ENCODE data around the gene ACCSL. TPM values are rescaled to one million over a fixed set of nuclear protein-coding genes. Genes with fewer than 3 reads are reported as not detected.

ACCSL gene
- total RNA-seq, 2 donors from 2014 or later, result not detected

DNA sequence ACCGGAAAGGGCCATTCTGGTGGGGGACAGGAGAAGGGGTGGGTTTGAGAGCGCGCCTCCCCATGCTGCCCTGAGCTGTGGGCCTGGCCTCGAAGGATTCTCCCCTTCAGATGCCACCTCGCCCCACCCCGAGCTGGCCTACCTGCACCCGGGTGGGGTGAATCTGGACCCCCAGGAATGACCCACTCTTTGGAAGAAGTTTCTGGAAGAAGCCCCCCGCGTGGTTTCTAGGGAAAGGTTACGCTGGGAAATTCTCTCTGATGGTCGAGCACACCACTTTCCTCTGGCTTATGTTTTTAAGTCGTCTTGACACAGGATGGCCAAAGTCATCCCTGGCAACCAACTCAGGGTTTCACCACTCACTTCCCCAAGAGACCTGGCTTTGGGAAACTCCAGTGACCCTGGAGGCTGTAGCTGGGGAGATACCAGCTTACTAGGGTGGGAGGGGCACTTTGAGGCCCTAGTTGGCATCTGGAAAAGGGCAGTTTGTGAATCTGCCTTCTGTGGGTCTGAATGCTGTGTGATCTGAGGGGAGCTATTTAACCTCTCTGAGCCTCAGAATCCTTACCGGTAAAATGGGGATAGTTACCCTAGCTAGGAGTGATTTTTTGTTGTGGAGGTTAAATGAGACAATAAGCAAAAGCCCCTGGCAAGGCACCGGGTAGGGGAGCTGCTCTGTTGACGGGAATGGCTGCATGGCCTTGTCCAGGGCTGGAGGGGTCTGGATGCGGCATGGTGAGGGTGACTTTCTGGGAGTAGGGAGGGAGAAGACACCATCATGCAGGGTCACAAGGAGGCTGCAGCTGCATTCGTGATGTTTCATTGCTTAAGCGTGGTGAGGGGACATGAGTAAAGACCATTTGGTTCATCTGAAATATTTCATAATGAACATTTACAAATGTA, 45.3 kb upstream of the ACCSL start:
- no peaks in the 10 kb centered on the region for H3K9me3 ChIP-seq (ENCODE audit: control insufficient read depth, low read length)
- H3K9me3 Mint-ChIP-seq, result no peaks in the 10 kb centered on the region
- H3K27me3 ChIP-seq (ENCODE audit: control insufficient read depth, insufficient read depth, low read length, poor library complexity, severe bottlenecking), result no peaks in the 10 kb centered on the region
- H3K4me3 ChIP-seq (ENCODE audit: low read length), result no peak overlapping the region
- DNase-seq, result no peak
- H3K4me1 ChIP-seq (ENCODE audit: control insufficient read depth, insufficient read depth, low read length), result peaks cover 4% of the 10 kb centered on the region
- H3K27ac ChIP-seq (ENCODE audit: low read depth, low read length), result no peak overlapping the region
- no peaks in the 10 kb centered on the region for H3K27me3 Mint-ChIP-seq (ENCODE audit: insufficient read depth)
- TF ChIP-seq, protein P1, sequence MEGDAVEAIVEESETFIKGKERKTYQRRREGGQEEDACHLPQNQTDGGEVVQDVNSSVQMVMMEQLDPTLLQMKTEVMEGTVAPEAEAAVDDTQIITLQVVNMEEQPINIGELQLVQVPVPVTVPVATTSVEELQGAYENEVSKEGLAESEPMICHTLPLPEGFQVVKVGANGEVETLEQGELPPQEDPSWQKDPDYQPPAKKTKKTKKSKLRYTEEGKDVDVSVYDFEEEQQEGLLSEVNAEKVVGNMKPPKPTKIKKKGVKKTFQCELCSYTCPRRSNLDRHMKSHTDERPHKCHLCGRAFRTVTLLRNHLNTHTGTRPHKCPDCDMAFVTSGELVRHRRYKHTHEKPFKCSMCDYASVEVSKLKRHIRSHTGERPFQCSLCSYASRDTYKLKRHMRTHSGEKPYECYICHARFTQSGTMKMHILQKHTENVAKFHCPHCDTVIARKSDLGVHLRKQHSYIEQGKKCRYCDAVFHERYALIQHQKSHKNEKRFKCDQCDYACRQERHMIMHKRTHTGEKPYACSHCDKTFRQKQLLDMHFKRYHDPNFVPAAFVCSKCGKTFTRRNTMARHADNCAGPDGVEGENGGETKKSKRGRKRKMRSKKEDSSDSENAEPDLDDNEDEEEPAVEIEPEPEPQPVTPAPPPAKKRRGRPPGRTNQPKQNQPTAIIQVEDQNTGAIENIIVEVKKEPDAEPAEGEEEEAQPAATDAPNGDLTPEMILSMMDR (conservative IDR thresholded peaks at IDR 0.05), result no peak
- no peaks in the 10 kb centered on the region for H3K36me3 ChIP-seq (ENCODE audit: control insufficient read depth, insufficient read depth, low read length)
- no peak overlapping the region for H3K27ac Mint-ChIP-seq
- no peak overlapping the region for H3K4me3 Mint-ChIP-seq
- H3K4me1 Mint-ChIP-seq, result peaks cover 7% of the 10 kb centered on the region
- WGBS, 2 experiments (ENCODE audit: insufficient coverage in 1 of 2, insufficient read length in 1 of 2), result 83% methylated on average over 12 to 16 of the region's 18 CpGs
- H3K9ac ChIP-seq (ENCODE audit: extremely low read depth, low read length, poor library complexity, severe bottlenecking), result no peak overlapping the region
- no peaks in the 10 kb centered on the region for H3K36me3 Mint-ChIP-seq (ENCODE audit: low read depth)

DNA sequence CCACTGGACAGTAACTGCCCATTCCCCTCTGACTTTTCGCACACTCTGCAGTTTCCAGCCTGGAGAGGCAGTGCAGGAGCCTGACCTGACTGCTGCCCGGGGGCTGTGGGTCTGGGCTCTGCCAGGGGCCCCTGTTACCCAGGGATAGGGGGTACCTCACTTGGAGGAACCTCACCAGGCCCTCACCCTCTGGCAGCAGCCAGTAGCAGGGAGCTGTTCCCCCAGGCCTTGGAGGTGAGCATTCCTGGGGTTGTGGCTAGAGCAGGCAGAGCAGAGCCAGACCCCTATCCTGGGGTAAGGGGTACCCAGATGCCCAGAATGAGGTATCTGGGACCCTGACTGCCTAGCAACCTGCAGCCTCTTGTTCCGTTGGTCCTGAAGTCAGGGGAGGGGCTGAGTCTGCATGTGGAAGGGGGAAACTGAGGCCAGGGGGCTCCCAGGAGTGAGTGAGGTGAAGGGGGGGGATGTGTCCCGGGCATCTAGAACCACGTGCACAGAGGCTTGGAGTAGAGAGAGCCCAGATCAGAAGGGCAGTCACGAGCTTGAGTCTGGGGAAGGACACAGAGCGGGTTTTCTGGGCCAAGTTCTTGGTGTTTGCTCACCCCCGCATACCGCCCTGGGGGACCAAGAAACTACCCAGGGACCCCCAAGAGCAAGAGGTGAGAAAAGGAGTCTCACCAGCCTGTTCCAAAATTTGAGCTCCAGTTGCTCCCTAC, 43.9 kb upstream of the ACCSL start:
- Histone ChIP-seq H3K27ac (ENCODE audit: low read depth, low read length) (no peak overlapping the region), H3K36me3 (ENCODE audit: control insufficient read depth, insufficient read depth, low read length) (no peaks in the 10 kb centered on the region), H3K27me3 (ENCODE audit: control insufficient read depth, insufficient read depth, low read length, poor library complexity, severe bottlenecking) (no peaks in the 10 kb centered on the region), H3K4me1 (ENCODE audit: control insufficient read depth, insufficient read depth, low read length) (peaks cover 4% of the 10 kb centered on the region), H3K9me3 (ENCODE audit: control insufficient read depth, low read length) (no peaks in the 10 kb centered on the region), H3K9ac (ENCODE audit: extremely low read depth, low read length, poor library complexity, severe bottlenecking) (no peak overlapping the region), H3K4me3 (ENCODE audit: low read length) (no peak overlapping the region)
- 89 to 96% methylated on average over 4 to 9 of the region's 9 CpGs for WGBS, 2 experiments (ENCODE audit: insufficient coverage in 1 of 2, insufficient read length in 1 of 2)
- Mint-ChIP-seq H3K27ac (no peak overlapping the region), H3K27me3 (ENCODE audit: insufficient read depth) (no peaks in the 10 kb centered on the region), H3K4me3 (no peak overlapping the region), H3K36me3 (ENCODE audit: low read depth) (no peaks in the 10 kb centered on the region), H3K9me3 (no peaks in the 10 kb centered on the region), H3K4me1 (peaks cover 7% of the 10 kb centered on the region)
- no peak for DNase-seq
- TF ChIP-seq, protein P1 (conservative IDR thresholded peaks at IDR 0.05), result no peak

GRCh38 chr11:44004452-44005062, 43.2 kb upstream of the ACCSL start:
- H3K27me3 Mint-ChIP-seq (ENCODE audit: insufficient read depth), result no peaks in the 10 kb centered on the region
- H3K9ac ChIP-seq (ENCODE audit: extremely low read depth, low read length, poor library complexity, severe bottlenecking), result no peak overlapping the region
- 86 to 87% methylated on average over 7 to 10 of the region's 10 CpGs for WGBS, 2 experiments (ENCODE audit: insufficient coverage in 1 of 2, insufficient read length in 1 of 2)
- H3K27ac ChIP-seq (ENCODE audit: low read depth, low read length), result no peak overlapping the region
- TF ChIP-seq, protein P1 (conservative IDR thresholded peaks at IDR 0.05), result no peak
- no peaks in the 10 kb centered on the region for H3K9me3 Mint-ChIP-seq
- H3K4me1 Mint-ChIP-seq, result peaks cover 7% of the 10 kb centered on the region
- H3K27ac Mint-ChIP-seq, result no peak overlapping the region
- no peaks in the 10 kb centered on the region for H3K36me3 Mint-ChIP-seq (ENCODE audit: low read depth)
- no peak for DNase-seq
- H3K36me3 ChIP-seq (ENCODE audit: control insufficient read depth, insufficient read depth, low read length), result no peaks in the 10 kb centered on the region
- no peaks in the 10 kb centered on the region for H3K9me3 ChIP-seq (ENCODE audit: control insufficient read depth, low read length)
- H3K4me3 ChIP-seq (ENCODE audit: low read length), result no peak overlapping the region
- no peaks in the 10 kb centered on the region for H3K27me3 ChIP-seq (ENCODE audit: control insufficient read depth, insufficient read depth, low read length, poor library complexity, severe bottlenecking)
- peaks cover 4% of the 10 kb centered on the region for H3K4me1 ChIP-seq (ENCODE audit: control insufficient read depth, insufficient read depth, low read length)
- H3K4me3 Mint-ChIP-seq, result no peak overlapping the region
